Esophagus muscularis mucosa (tissue), 3 donors: ENCODE data around the gene PFKFB3.

Source experiments
- POLR2A ChIP-seq: fragments of 450-650 bp; IDR thresholded peaks from one replicate; pipeline ENCODE4 v1.6.1; 2017; ENCODE audit warnings: antibody characterized with exemption, moderate library complexity, mild to moderate bottlenecking, low read depth
- POLR2AphosphoS5 ChIP-seq, 2 donors: sonication (generic); formaldehyde crosslinking; IDR thresholded peaks; one replicate each; pipeline ENCODE4 v1.6.1; 2017; ENCODE audit warnings: antibody characterized with exemption in 2 of 2
- TF ChIP-seq, protein P1 (sequence below), 3 experiments: fragments of 200-600 bp in 2 of 3; fragments of 450-650 bp in 1 of 3; sonication (generic) in 2 of 3; IDR thresholded peaks; one replicate each; pipeline ENCODE4 v1.5.1; 2017 to 2019; ENCODE audit warnings: antibody characterized with exemption in 3 of 3, mild to moderate bottlenecking in 2 of 3, moderate library complexity in 1 of 3

DNA sequence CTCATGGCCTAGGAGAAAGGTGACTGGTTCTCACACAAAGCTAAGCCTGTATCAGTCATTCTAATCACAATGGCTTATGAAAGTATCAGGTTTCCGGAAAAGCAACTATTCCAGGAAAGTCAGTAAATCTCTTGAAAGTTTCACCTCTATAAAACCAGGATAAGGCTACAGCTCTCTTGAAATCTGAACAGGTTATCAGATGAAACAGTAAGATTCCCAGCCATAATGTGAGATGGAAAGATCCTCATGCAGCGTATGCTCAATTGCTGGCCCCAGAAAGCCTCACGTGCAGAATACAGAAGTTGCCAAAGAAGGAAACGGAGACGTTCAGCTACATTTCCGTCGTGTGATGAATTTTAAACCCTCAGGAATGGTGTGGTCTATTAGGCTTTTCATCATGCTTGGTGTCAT is 90.0 kb downstream of the PFKFB3 start:
- TF ChIP-seq POLR2A (no peak), POLR2AphosphoS5 (IDR thresholded peaks at IDR 0.05) (no peak)
- TF ChIP-seq, protein P1, sequence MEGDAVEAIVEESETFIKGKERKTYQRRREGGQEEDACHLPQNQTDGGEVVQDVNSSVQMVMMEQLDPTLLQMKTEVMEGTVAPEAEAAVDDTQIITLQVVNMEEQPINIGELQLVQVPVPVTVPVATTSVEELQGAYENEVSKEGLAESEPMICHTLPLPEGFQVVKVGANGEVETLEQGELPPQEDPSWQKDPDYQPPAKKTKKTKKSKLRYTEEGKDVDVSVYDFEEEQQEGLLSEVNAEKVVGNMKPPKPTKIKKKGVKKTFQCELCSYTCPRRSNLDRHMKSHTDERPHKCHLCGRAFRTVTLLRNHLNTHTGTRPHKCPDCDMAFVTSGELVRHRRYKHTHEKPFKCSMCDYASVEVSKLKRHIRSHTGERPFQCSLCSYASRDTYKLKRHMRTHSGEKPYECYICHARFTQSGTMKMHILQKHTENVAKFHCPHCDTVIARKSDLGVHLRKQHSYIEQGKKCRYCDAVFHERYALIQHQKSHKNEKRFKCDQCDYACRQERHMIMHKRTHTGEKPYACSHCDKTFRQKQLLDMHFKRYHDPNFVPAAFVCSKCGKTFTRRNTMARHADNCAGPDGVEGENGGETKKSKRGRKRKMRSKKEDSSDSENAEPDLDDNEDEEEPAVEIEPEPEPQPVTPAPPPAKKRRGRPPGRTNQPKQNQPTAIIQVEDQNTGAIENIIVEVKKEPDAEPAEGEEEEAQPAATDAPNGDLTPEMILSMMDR (IDR thresholded peaks at IDR 0.05): no peak
